Tibial nerve (tissue), 4 donors: ENCODE results near the gene STARD9. TPM values are rescaled to one million over a fixed set of nuclear protein-coding genes. Genes with fewer than 3 reads are reported as not detected.

Experiments used
- DNase-seq, 2 donors: peaks; one replicate each; pipeline ENCODE4 v3.0.0-alpha.2; 2019; ENCODE audit warnings: low spot score in 2 of 2
- H3K27ac ChIP-seq, 4 donors: fragments of 200-600 bp; sonication (generic) in 3 of 4; one replicate each; pipeline ENCODE4 v1.5.1; 2017 to 2019; ENCODE audit warnings: mild to moderate bottlenecking in 1 of 4
- H3K27me3 ChIP-seq, 2 donors: fragments of 200-600 bp; sonication (generic) in 1 of 2; one replicate each; pipeline versions ENCODE4 v1.5.1 to v1.6.0; 2017 to 2019
- H3K36me3 ChIP-seq, 3 donors: fragments of 200-600 bp; sonication (generic); one replicate each; pipeline ENCODE4 v1.5.1; 2018 to 2019
- H3K4me1 ChIP-seq, 4 donors: fragments of 200-600 bp; sonication (generic) in 3 of 4; one replicate each; pipeline ENCODE4 v1.5.1; 2017 to 2019
- H3K4me3 ChIP-seq, 4 donors: fragments of 200-600 bp; sonication (generic) in 3 of 4; one replicate each; pipeline ENCODE4 v1.5.1; 2017 to 2019; ENCODE audit warnings: mild to moderate bottlenecking in 1 of 4, moderate library complexity in 1 of 4
- H3K9me3 ChIP-seq, 4 donors: fragments of 200-600 bp; sonication (generic) in 3 of 4; one replicate each; pipeline ENCODE4 v1.5.1; 2017 to 2019
- CTCF ChIP-seq, 5 experiments: fragments of 200-600 bp in 3 of 5; fragments of 450-650 bp in 2 of 5; sonication (generic) in 3 of 5; IDR thresholded peaks; one replicate each; pipeline ENCODE4 v1.5.1; 2016 to 2019; ENCODE audit warnings: antibody characterized with exemption in 5 of 5, mild to moderate bottlenecking in 3 of 5, moderate library complexity in 2 of 5
- EP300 ChIP-seq, 2 donors: sonication (generic); formaldehyde crosslinking; IDR thresholded peaks; one replicate each; pipeline ENCODE4 v1.6.1; 2017; ENCODE audit warnings: antibody characterized with exemption in 2 of 2, mild to moderate bottlenecking in 1 of 2
- POLR2A ChIP-seq, 2 donors: fragments of 450-650 bp; IDR thresholded peaks; one replicate each; pipeline ENCODE4 v1.6.1; 2017; ENCODE audit warnings: antibody characterized with exemption in 2 of 2, mild to moderate bottlenecking in 2 of 2, moderate library complexity in 2 of 2
- WGBS, 2 donors: methylation state at CpG; one replicate each; pipeline ENCODE4 v1.1.5; 2018; 5-methylcytosine and 5-hydroxymethylcytosine counted together
- total RNA-seq, 4 donors: library from RNA; depleted of rRNA; stranded (reverse); fragments of >200 nt; gene quantifications; one replicate each; pipeline ENCODE4 v1.1.0, GENCODE V29; 2016

The STARD9 gene
- total RNA-seq, 4 donors from 2014 or later: 66.6 to 95.1 (median 80.3) TPM

- H3K4me3 ChIP-seq: no peak overlapping the region
- no peak overlapping the region for H3K27ac ChIP-seq
- H3K9me3 ChIP-seq: peaks cover 0 to 8% (median 0%) of the 10 kb centered on the region in 4 donors
- H3K36me3 ChIP-seq: peaks cover 0 to 100% (median 0%) of the 10 kb centered on the region in 3 donors
- DNase-seq: no peak
- no peaks in the 10 kb centered on the region for H3K4me1 ChIP-seq
- WGBS, 2 donors: 75 to 82% methylated on average over 5 of the region's 5 CpGs
- TF ChIP-seq POLR2A (IDR thresholded peaks at IDR 0.05) (no peak), CTCF (IDR thresholded peaks at IDR 0.05) (no peak), EP300 (IDR thresholded peaks at IDR 0.05) (no peak)
- no peaks in the 10 kb centered on the region for H3K27me3 ChIP-seq
These were observed 121.2 kb downstream of the STARD9 start for GRCh38 chr15:42696626-42697025.

- H3K4me3 ChIP-seq: no peak overlapping the region
- peaks cover 0 to 10% (median 0%) of the 10 kb centered on the region in 4 donors for H3K4me1 ChIP-seq
- peak in 1 of 2 donors; percentile 70 for DNase-seq
- TF ChIP-seq EP300 (IDR thresholded peaks at IDR 0.05): no peak
- TF ChIP-seq POLR2A (IDR thresholded peaks at IDR 0.05): no peak
- peak; percentile 45 to 59 (median 53) for TF ChIP-seq CTCF (IDR thresholded peaks at IDR 0.05)
- peaks cover 0 to 74% (median 0%) of the 10 kb centered on the region in 3 donors for H3K36me3 ChIP-seq
- peaks cover 0 to 8% (median 0%) of the 10 kb centered on the region in 4 donors for H3K9me3 ChIP-seq
- WGBS, 2 donors: 30 to 36% methylated on average over 3 to 4 of the region's 4 CpGs
- no peaks in the 10 kb centered on the region for H3K27me3 ChIP-seq
- H3K27ac ChIP-seq: no peak overlapping the region
These were observed 129.1 kb downstream of the STARD9 start for GRCh38 chr15:42704492-42704926.

- H3K27ac ChIP-seq: no peak overlapping the region
- WGBS, 2 donors: 97 to 98% methylated on average over 5 of the region's 5 CpGs
- H3K4me1 ChIP-seq: peaks cover 0 to 10% (median 0%) of the 10 kb centered on the region in 4 donors
- no peak overlapping the region for H3K4me3 ChIP-seq
- H3K9me3 ChIP-seq: peaks cover 0 to 8% (median 0%) of the 10 kb centered on the region in 4 donors
- TF ChIP-seq POLR2A (IDR thresholded peaks at IDR 0.05) (no peak), EP300 (IDR thresholded peaks at IDR 0.05) (no peak), CTCF (IDR thresholded peaks at IDR 0.05) (no peak)
- H3K27me3 ChIP-seq: no peaks in the 10 kb centered on the region
- DNase-seq: no peak
- peaks cover 0 to 68% (median 0%) of the 10 kb centered on the region in 3 donors for H3K36me3 ChIP-seq
These were observed 129.9 kb downstream of the STARD9 start for GRCh38 chr15:42705336-42705735.

GRCh38 chr15:42707068-42707467 is 131.7 kb downstream of the STARD9 start:
- Histone ChIP-seq H3K27ac (no peak overlapping the region), H3K9me3 (no peaks in the 10 kb centered on the region), H3K4me3 (no peak overlapping the region), H3K4me1 (peaks cover 0 to 10% (median 0%) of the 10 kb centered on the region in 4 donors), H3K27me3 (no peaks in the 10 kb centered on the region), H3K36me3 (peaks cover 0 to 61% (median 0%) of the 10 kb centered on the region in 3 donors)
- TF ChIP-seq POLR2A (IDR thresholded peaks at IDR 0.05) (no peak), EP300 (IDR thresholded peaks at IDR 0.05) (no peak), CTCF (IDR thresholded peaks at IDR 0.05) (no peak)
- no peak for DNase-seq
- 92 to 93% methylated on average over 2 of the region's 2 CpGs for WGBS, 2 donors

- H3K4me1 ChIP-seq: peaks cover 0 to 10% (median 0%) of the 10 kb centered on the region in 4 donors
- 73 to 79% methylated on average over 3 of the region's 3 CpGs for WGBS, 2 donors
- peaks cover 0 to 52% (median 0%) of the 10 kb centered on the region in 3 donors for H3K36me3 ChIP-seq
- no peaks in the 10 kb centered on the region for H3K9me3 ChIP-seq
- no peaks in the 10 kb centered on the region for H3K27me3 ChIP-seq
- H3K27ac ChIP-seq: no peak overlapping the region
- TF ChIP-seq CTCF (IDR thresholded peaks at IDR 0.05) (no peak), POLR2A (IDR thresholded peaks at IDR 0.05) (no peak), EP300 (IDR thresholded peaks at IDR 0.05) (no peak)
- DNase-seq: no peak
- no peak overlapping the region for H3K4me3 ChIP-seq
These were observed 132.6 kb downstream of the STARD9 start for GRCh38 chr15:42707873-42708544.
